Stomach (tissue), 9 donors: ENCODE results near the gene FBXL7. TPM values are rescaled to one million over a fixed set of nuclear protein-coding genes. Genes with fewer than 3 reads are reported as not detected.

ENCODE experiments used
- DNase-seq, 2 donors: peaks; one replicate each; pipeline versions ENCODE4 v3.0.0 to v3.0.0-alpha.2; 2013 to 2019
- H3K27ac ChIP-seq, 5 donors: fragments of 200-600 bp in 4 of 5; sonication (generic) in 4 of 5; one replicate each; pipeline ENCODE4 v1.5.1; 2013 to 2019; ENCODE audit warnings: mild to moderate bottlenecking in 1 of 5, moderate library complexity in 1 of 5
- H3K27me3 ChIP-seq, 3 donors: fragments of 200-600 bp; sonication (generic); one replicate each; pipeline ENCODE4 v1.5.1; 2017 to 2019; ENCODE audit warnings: mixed run types in 1 of 3
- H3K36me3 ChIP-seq, 4 donors: fragments of 200-600 bp; sonication (generic); 1 replicate in 3 of 4; 2 replicates in 1 of 4; pipeline ENCODE4 v1.5.1; 2016 to 2019
- H3K4me1 ChIP-seq, 4 donors: fragments of 200-600 bp; sonication (generic); one replicate each; pipeline ENCODE4 v1.5.1; 2016 to 2019
- H3K4me3 ChIP-seq, 4 donors: fragments of 200-600 bp; sonication (generic) in 3 of 4; one replicate each; pipeline ENCODE4 v1.5.1; 2016 to 2019; ENCODE audit warnings: mild to moderate bottlenecking in 1 of 4
- H3K9me3 ChIP-seq, 4 donors: fragments of 200-600 bp; sonication (generic); one replicate each; pipeline ENCODE4 v1.5.1; 2016 to 2019
- EP300 ChIP-seq: sonication (generic); formaldehyde crosslinking; IDR thresholded peaks from one replicate; pipeline ENCODE4 v1.6.1; 2017; ENCODE audit warnings: antibody characterized with exemption
- POLR2A ChIP-seq, 4 donors: fragments of 450-650 bp; IDR thresholded peaks; one replicate each; pipeline ENCODE4 v1.6.1; 2016; ENCODE audit warnings: antibody characterized with exemption in 4 of 4, control low read depth in 2 of 4, mild to moderate bottlenecking in 1 of 4, moderate library complexity in 1 of 4
- POLR2AphosphoS5 ChIP-seq, 3 donors: sonication (generic); formaldehyde crosslinking; IDR thresholded peaks; one replicate each; pipeline ENCODE4 v1.6.1; 2016; ENCODE audit warnings: antibody characterized with exemption in 3 of 3
- whole genome bisulfite sequencing, 5 donors: extraction: QIAGEN DNeasy Blood & Tissue Kit in 3 of 5; methylation state at CpG; one replicate each; pipeline versions ENCODE4 v1.1.5 to v1.1.7; 2013 to 2018; 5-methylcytosine and 5-hydroxymethylcytosine counted together
- intact Hi-C: fragments of 100-400 bp; cut with DNase I; formaldehyde crosslinking; loops from one replicate; pipeline ENCODE4 v1.15.1; 2023; ENCODE audit warnings: low total_unique reads
- polyA plus RNA-seq, 3 donors: library from polyadenylated mRNA; stranded (reverse); fragments of 200-250 nt; gene quantifications; one replicate each; pipeline ENCODE4 v1.2.3, GENCODE V29; 2013
- total RNA-seq, 5 donors: library from RNA; depleted of rRNA; stranded (reverse); fragments of >200 nt; gene quantifications; one replicate each; pipeline versions ENCODE4 v1.1.0 to v1.2.3, GENCODE V29; 2014 to 2016
- TF ChIP-seq, protein P1 (sequence below), 7 experiments: fragments of 450-650 bp in 4 of 7; fragments of 200-600 bp in 3 of 7; sonication (generic) in 3 of 7; IDR thresholded peaks; one replicate each; pipeline ENCODE4 v1.5.1; 2016 to 2019; ENCODE audit warnings: antibody characterized with exemption in 7 of 7, control low read depth in 2 of 7, mild to moderate bottlenecking in 1 of 7
- donor health status: healthy with polysubstance abuse.
- donor health status: Bipolar disorder and iron deficiency.
- donor health status: healthy.

FBXL7 gene
- total and polyA plus RNA-seq, 8 donors = 3.6 to 17.1 (median 6.8) TPM

DNA sequence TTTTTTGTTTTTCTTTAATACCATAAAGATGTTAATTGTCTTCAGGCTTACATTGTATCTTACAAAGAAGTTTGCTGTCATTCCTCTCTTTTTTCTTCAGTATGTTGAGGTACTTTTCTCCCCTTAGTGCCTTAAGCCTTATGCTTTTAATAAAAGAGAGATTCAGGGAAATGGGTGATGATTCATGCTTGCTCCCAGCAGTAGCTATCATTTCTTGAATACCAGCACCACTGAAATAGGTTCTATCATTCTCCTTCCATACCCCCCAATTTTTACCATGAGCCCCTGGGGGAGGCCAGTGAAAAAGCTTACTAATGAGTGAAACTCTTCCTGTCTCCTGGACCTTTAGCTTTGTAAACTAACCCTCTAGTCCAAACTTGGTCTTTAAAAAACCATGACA, 165.0 kb downstream of the FBXL7 start:
- Histone ChIP-seq H3K4me3 (no peak overlapping the region), H3K9me3 (peaks cover 0 to 18% (median 3%) of the 10 kb centered on the region in 4 donors), H3K27me3 (no peaks in the 10 kb centered on the region), H3K27ac (no peak overlapping the region), H3K36me3 (no peaks in the 10 kb centered on the region), H3K4me1 (no peaks in the 10 kb centered on the region)
- TF ChIP-seq POLR2A (IDR thresholded peaks at IDR 0.05) = no peak
- no peak for TF ChIP-seq POLR2AphosphoS5 (IDR thresholded peaks at IDR 0.05)
- TF ChIP-seq, protein P1, sequence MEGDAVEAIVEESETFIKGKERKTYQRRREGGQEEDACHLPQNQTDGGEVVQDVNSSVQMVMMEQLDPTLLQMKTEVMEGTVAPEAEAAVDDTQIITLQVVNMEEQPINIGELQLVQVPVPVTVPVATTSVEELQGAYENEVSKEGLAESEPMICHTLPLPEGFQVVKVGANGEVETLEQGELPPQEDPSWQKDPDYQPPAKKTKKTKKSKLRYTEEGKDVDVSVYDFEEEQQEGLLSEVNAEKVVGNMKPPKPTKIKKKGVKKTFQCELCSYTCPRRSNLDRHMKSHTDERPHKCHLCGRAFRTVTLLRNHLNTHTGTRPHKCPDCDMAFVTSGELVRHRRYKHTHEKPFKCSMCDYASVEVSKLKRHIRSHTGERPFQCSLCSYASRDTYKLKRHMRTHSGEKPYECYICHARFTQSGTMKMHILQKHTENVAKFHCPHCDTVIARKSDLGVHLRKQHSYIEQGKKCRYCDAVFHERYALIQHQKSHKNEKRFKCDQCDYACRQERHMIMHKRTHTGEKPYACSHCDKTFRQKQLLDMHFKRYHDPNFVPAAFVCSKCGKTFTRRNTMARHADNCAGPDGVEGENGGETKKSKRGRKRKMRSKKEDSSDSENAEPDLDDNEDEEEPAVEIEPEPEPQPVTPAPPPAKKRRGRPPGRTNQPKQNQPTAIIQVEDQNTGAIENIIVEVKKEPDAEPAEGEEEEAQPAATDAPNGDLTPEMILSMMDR (IDR thresholded peaks at IDR 0.05) = no peak
- TF ChIP-seq EP300 = no peak
- intact Hi-C loops = no loop called here
- DNase-seq = no peak

DNA sequence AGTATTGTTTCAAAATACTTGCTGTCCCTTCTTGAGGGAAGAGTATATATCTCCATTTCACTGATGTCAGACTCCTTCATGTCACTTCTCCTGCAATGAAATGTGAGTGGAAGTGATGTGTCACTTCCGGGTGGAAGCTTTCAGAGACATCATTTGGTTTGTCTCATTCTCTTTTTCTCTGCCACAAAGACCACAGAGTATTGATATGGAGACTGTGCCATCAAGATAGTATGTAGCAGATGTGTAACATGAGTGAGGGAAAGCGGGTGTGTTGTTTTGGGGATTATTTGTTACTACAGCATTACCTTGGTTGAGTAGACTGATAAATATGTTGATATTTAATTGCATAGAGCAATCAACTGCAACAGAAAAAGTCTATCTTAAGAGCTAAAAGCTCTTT, 169.8 kb downstream of the FBXL7 start:
- H3K9me3 ChIP-seq = peaks cover 0 to 4% (median 0%) of the 10 kb centered on the region in 4 donors
- no peak for DNase-seq
- TF ChIP-seq, protein P1 (IDR thresholded peaks at IDR 0.05) = no peak
- TF ChIP-seq POLR2A (IDR thresholded peaks at IDR 0.05) (no peak), POLR2AphosphoS5 (IDR thresholded peaks at IDR 0.05) (no peak), EP300 (no peak)
- no peak overlapping the region for H3K27ac ChIP-seq
- no peak overlapping the region for H3K4me3 ChIP-seq
- 84 to 96% (median 89%) methylated on average over 2 of the region's 2 CpGs for WGBS, 5 donors
- no peaks in the 10 kb centered on the region for H3K36me3 ChIP-seq
- no peaks in the 10 kb centered on the region for H3K27me3 ChIP-seq
- H3K4me1 ChIP-seq = no peaks in the 10 kb centered on the region
- intact Hi-C loops = no loop called here

DNA sequence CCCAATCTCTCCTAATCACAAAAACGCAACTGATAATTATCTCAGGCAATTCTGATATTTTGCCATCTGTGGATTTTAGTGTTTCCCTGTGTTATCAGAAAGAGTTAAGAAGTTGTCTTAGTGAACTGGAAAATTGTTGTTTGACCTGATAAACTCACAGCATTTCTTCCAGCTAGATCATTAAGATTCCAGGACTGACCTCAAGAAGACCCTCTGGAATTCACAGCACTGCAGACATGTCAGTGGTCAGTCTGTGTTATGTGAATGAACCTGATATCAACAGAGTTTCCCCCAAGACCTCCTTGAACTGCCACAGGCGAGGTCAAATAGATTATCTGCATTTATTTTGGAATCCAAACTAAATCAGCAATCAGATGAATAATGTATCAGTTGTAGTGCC, 174.7 kb downstream of the FBXL7 start:
- Histone ChIP-seq H3K4me1 (peaks cover 0 to 4% (median 0%) of the 10 kb centered on the region in 4 donors), H3K36me3 (no peaks in the 10 kb centered on the region), H3K27me3 (no peaks in the 10 kb centered on the region), H3K9me3 (no peaks in the 10 kb centered on the region), H3K27ac (no peak overlapping the region), H3K4me3 (no peak overlapping the region)
- intact Hi-C loops = no loop called here
- no peak for DNase-seq
- TF ChIP-seq, protein P1 (IDR thresholded peaks at IDR 0.05) = no peak
- TF ChIP-seq EP300 = no peak
- TF ChIP-seq POLR2A (IDR thresholded peaks at IDR 0.05) = no peak
- TF ChIP-seq POLR2AphosphoS5 (IDR thresholded peaks at IDR 0.05) = no peak
- WGBS, 5 donors = 36 to 62% (median 57%) methylated on average over 2 of the region's 2 CpGs

DNA sequence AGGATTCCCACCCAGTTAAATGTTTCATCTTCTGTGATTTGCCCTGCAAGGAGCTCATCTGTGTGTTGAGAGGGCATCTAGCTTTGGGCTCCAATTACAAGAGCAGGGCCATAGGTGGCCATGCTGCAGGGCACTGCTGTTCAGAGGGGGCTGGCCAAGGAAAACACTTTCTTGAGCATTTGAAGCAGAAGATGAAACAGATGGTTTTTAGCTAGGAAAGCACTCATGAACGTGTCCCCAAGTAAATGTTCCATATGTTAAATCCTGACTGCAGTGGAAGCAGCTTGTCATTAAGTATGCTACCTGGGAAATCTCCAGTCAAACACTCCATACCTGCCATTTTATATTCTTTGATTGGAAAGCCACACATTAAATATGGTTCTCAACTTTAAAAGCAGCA, 176.6 kb downstream of the FBXL7 start:
- 28 to 88% (median 41%) methylated on average over 1 of the region's 1 CpG for WGBS, 5 donors
- TF ChIP-seq, protein P1 (IDR thresholded peaks at IDR 0.05) = no peak
- TF ChIP-seq POLR2A (IDR thresholded peaks at IDR 0.05) (no peak), POLR2AphosphoS5 (IDR thresholded peaks at IDR 0.05) (no peak), EP300 (no peak)
- H3K36me3 ChIP-seq = no peaks in the 10 kb centered on the region
- no peaks in the 10 kb centered on the region for H3K27me3 ChIP-seq
- H3K4me3 ChIP-seq = no peak overlapping the region
- H3K27ac ChIP-seq = no peak overlapping the region
- H3K9me3 ChIP-seq = no peaks in the 10 kb centered on the region
- intact Hi-C loops = no loop called here
- H3K4me1 ChIP-seq = peaks cover 0 to 4% (median 0%) of the 10 kb centered on the region in 4 donors
- DNase-seq = no peak
